ENCODE data around the gene SLC19A3.

SLC19A3 gene

GRCh38 chr2:227703961-227704360, 13.9 kb downstream of the SLC19A3 start (continued):
- no peak for TF ChIP-seq ZNF560 (tag by site-specific recombination; IDR thresholded peaks at IDR 0.05; ENCODE audit: borderline replicate concordance)
- TF ChIP-seq ZBTB20 (tag by site-specific recombination; IDR thresholded peaks at IDR 0.05) = no peak
- no peak for TF ChIP-seq ZBTB17 (tag by site-specific recombination; IDR thresholded peaks at IDR 0.05)
- TF ChIP-seq RBAK (tag by site-specific recombination; IDR thresholded peaks at IDR 0.05) = no peak
- TF ChIP-seq TRIM28 (IDR thresholded peaks at IDR 0.05; ENCODE audit: borderline replicate concordance, low read length) = no peak
- no peak for TF ChIP-seq ZNF530 (tag by site-specific recombination; IDR thresholded peaks at IDR 0.05; ENCODE audit: low read depth)
- no peak for TF ChIP-seq ZNF548 (tag by site-specific recombination; IDR thresholded peaks at IDR 0.05)
- no peak for TF ChIP-seq ZNF692 (tag by site-specific recombination; IDR thresholded peaks at IDR 0.05)
- no peak for TF ChIP-seq PRDM1 (tag by site-specific recombination; IDR thresholded peaks at IDR 0.05)
- TF ChIP-seq ZNF184 (tag by site-specific recombination; IDR thresholded peaks at IDR 0.05) = no peak

- POLR2A ChIA-PET = no interaction called here
- Histone ChIP-seq H3K27ac (ENCODE audit: extremely low read depth, low read depth, low read length) (no peak overlapping the region), H3K4me3 (ENCODE audit: low read depth, low read length) (no peak overlapping the region), H3K36me3 (ENCODE audit: control insufficient read depth in 2 of 2, insufficient read depth in 1 of 2, low read length in 2 of 2) (no peaks in the 10 kb centered on the region), H3K9me3 (ENCODE audit: control insufficient read depth, insufficient read depth, low read depth, low read length) (no peaks in the 10 kb centered on the region), H3K4me1 (ENCODE audit: control insufficient read depth, insufficient read depth, low read length) (peaks cover 2% of the 10 kb centered on the region; the same call in 1 of the 2 replicates)
- no peak for TF ChIP-seq BCL11A (tag by site-specific recombination; IDR thresholded peaks at IDR 0.05; ENCODE audit: low read depth)
- no peak for TF ChIP-seq ZNF549 (tag by site-specific recombination; IDR thresholded peaks at IDR 0.05)
- TF ChIP-seq ZBTB20 (tag by site-specific recombination; IDR thresholded peaks at IDR 0.05) = 0 out of 2 replicates have a peak, but pooled peaks have one; percentile 27
- TF ChIP-seq ZNF132 (tag by site-specific recombination; IDR thresholded peaks at IDR 0.05; ENCODE audit: borderline replicate concordance) = no peak
- CTCF ChIA-PET = interaction anchor here (0.6 to 1.1 kb wide), 3 partner anchors 63 to 236 kb away, joined by 3 read pairs; no protein-coding TSS in a partner anchor
These were observed 14.5 kb downstream of the SLC19A3 start for GRCh38 chr2:227703280-227703732.

- TF ChIP-seq FEZF1 (tag by site-specific recombination; IDR thresholded peaks at IDR 0.05) (peak; percentile 57), OVOL3 (tag by site-specific recombination; IDR thresholded peaks at IDR 0.05) (no peak)
- CTCF ChIA-PET = no interaction called here
These were observed 16.3 kb downstream of the SLC19A3 start for GRCh38 chr2:227701556-227701955.

GRCh38 chr2:227696990-227697679, 20.7 kb downstream of the SLC19A3 start:
- CTCF ChIA-PET = interaction anchor here (0.5 to 2.5 kb wide), 3 partner anchors 9 to 286 kb away, joined by 3 to 11 read pairs (median 3); no protein-coding TSS in a partner anchor
- H3K36me3 ChIP-seq (ENCODE audit: control insufficient read depth in 2 of 2, insufficient read depth in 1 of 2, low read length in 2 of 2) = no peaks in the 10 kb centered on the region
- no peaks in the 10 kb centered on the region for H3K9me3 ChIP-seq (ENCODE audit: control insufficient read depth, insufficient read depth, low read depth, low read length)
- POLR2A ChIA-PET = interaction anchor here (0.6 kb wide), 1 partner anchor 52 kb away, joined by 5 read pairs; no protein-coding TSS in a partner anchor
- no peak overlapping the region for H3K27ac ChIP-seq (ENCODE audit: extremely low read depth, low read depth, low read length)
- H3K4me1 ChIP-seq (ENCODE audit: control insufficient read depth, insufficient read depth, low read length) = 0 out of 2 replicates have a peak, but pooled peaks cover 2% of the 10 kb centered on the region
- no peak overlapping the region for H3K4me3 ChIP-seq (ENCODE audit: low read depth, low read length)
- TF ChIP-seq ZNF600 (tag by site-specific recombination; IDR thresholded peaks at IDR 0.05) (no peak), ZNF670 (tag by site-specific recombination; IDR thresholded peaks at IDR 0.05; ENCODE audit: low read depth) (no peak), ZNF433 (tag by site-specific recombination; IDR thresholded peaks at IDR 0.05; ENCODE audit: low read depth) (no peak), ZNF221 (tag by site-specific recombination; IDR thresholded peaks at IDR 0.05; ENCODE audit: borderline replicate concordance) (no peak), ZNF175 (tag by site-specific recombination; IDR thresholded peaks at IDR 0.05) (no peak), IKZF3 (tag by site-specific recombination; IDR thresholded peaks at IDR 0.05) (no peak), REST (tag by site-specific recombination; IDR thresholded peaks at IDR 0.05) (no peak), ZNF157 (tag by site-specific recombination; IDR thresholded peaks at IDR 0.05) (no peak), ZNF416 (tag by site-specific recombination; IDR thresholded peaks at IDR 0.05) (no peak), ZNF24 (tag by site-specific recombination; IDR thresholded peaks at IDR 0.05) (no peak), ZNF768 (tag by site-specific recombination; IDR thresholded peaks at IDR 0.05) (no peak), GLI4 (tag by site-specific recombination; IDR thresholded peaks at IDR 0.05) (no peak)

More at GRCh38 chr2:227701556-227701955, 16.3 kb downstream of the SLC19A3 start:
- no peaks in the 10 kb centered on the region for H3K9me3 ChIP-seq (ENCODE audit: control insufficient read depth, insufficient read depth, low read depth, low read length)
- POLR2A ChIA-PET = no interaction called here
- no peaks in the 10 kb centered on the region for H3K36me3 ChIP-seq (ENCODE audit: control insufficient read depth in 2 of 2, insufficient read depth in 1 of 2, low read length in 2 of 2)
- H3K4me3 ChIP-seq (ENCODE audit: low read depth, low read length) = no peak overlapping the region
- peaks cover 2% of the 10 kb centered on the region; the same call in 1 of the 2 replicates for H3K4me1 ChIP-seq (ENCODE audit: control insufficient read depth, insufficient read depth, low read length)
- no peak overlapping the region for H3K27ac ChIP-seq (ENCODE audit: extremely low read depth, low read depth, low read length)
